Fibroblast of the conjunctiva (primary cell): Measurements from ENCODE around the gene SLC22A12.

Experiments
- DNase-seq: peaks from one replicate; pipeline ENCODE4 v3.0.0-alpha.2; 2010; ENCODE audit warnings: low read depth

Gene SLC22A12

GRCh38 chr11:64628596-64628995 is 37.6 kb downstream of the SLC22A12 start:
- DNase-seq, result no peak

- DNase-seq, result no peak
Measured at GRCh38 chr11:64629103-64629502, 38.1 kb downstream of the SLC22A12 start.

- no peak for DNase-seq
Measured at GRCh38 chr11:64629796-64630562, 39.0 kb downstream of the SLC22A12 start.

- no peak for DNase-seq
Measured at GRCh38 chr11:64631675-64632074, 40.7 kb downstream of the SLC22A12 start.

GRCh38 chr11:64632237-64632636 is 41.2 kb downstream of the SLC22A12 start:
- no peak for DNase-seq

GRCh38 chr11:64632654-64633053 is 41.6 kb downstream of the SLC22A12 start:
- DNase-seq, result no peak

GRCh38 chr11:64633555-64634159 is 42.6 kb downstream of the SLC22A12 start:
- DNase-seq, result no peak

- no peak for DNase-seq
Measured at GRCh38 chr11:64637334-64638017, 46.5 kb downstream of the SLC22A12 start.

GRCh38 chr11:64638018-64638665 is 47.1 kb downstream of the SLC22A12 start:
- no peak for DNase-seq

GRCh38 chr11:64638829-64639228 is 47.8 kb downstream of the SLC22A12 start:
- no peak for DNase-seq

GRCh38 chr11:64639885-64640284 is 48.9 kb downstream of the SLC22A12 start:
- no peak for DNase-seq

GRCh38 chr11:64641596-64642417 is 50.8 kb downstream of the SLC22A12 start:
- DNase-seq, result no peak

GRCh38 chr11:64642418-64642735 is 51.4 kb downstream of the SLC22A12 start:
- no peak for DNase-seq

GRCh38 chr11:64642871-64643255 is 51.8 kb downstream of the SLC22A12 start:
- no peak for DNase-seq

GRCh38 chr11:64643256-64643881 is 52.3 kb downstream of the SLC22A12 start:
- DNase-seq, result no peak

GRCh38 chr11:64643920-64644646 is 53.1 kb downstream of the SLC22A12 start:
- DNase-seq, result no peak

GRCh38 chr11:64644647-64645275 is 53.7 kb downstream of the SLC22A12 start:
- DNase-seq, result no peak

- no peak for DNase-seq
Measured at GRCh38 chr11:64647019-64647779, 56.2 kb downstream of the SLC22A12 start.

- DNase-seq, result no peak
Measured at GRCh38 chr11:64648551-64648950, 57.5 kb downstream of the SLC22A12 start.

GRCh38 chr11:64649291-64649697 is 58.3 kb downstream of the SLC22A12 start:
- no peak for DNase-seq
